NCI-H1694 treated with DMSO at 0.1 percent for 48 hours (cell line): ENCODE measurements around the gene BCAS1.

ENCODE experiments used
- DNase-seq: peaks from one replicate; lab custom pipeline; 2025; lab: John Stamatoyannopoulos, UW

Gene BCAS1

GRCh38 chr20:53904261-53904660 is 166.1 kb downstream of the BCAS1 start:
- no peak for DNase-seq

GRCh38 chr20:53903652-53903987 is 166.8 kb downstream of the BCAS1 start:
- DNase-seq: no peak

- no peak for DNase-seq
Observed at GRCh38 chr20:53902968-53903651, 167.3 kb downstream of the BCAS1 start.

- DNase-seq: no peak
Observed at GRCh38 chr20:53901497-53902096, 168.8 kb downstream of the BCAS1 start.

GRCh38 chr20:53901064-53901463 is 169.3 kb downstream of the BCAS1 start:
- DNase-seq: no peak

- DNase-seq: no peak
Observed at GRCh38 chr20:53900380-53900999, 169.9 kb downstream of the BCAS1 start.

- peak; percentile 84 for DNase-seq
Observed at GRCh38 chr20:53899351-53900167, 170.8 kb downstream of the BCAS1 start.

- no peak for DNase-seq
Observed at GRCh38 chr20:53898556-53898931, 171.8 kb downstream of the BCAS1 start.

GRCh38 chr20:53897884-53898555 is 172.4 kb downstream of the BCAS1 start:
- no peak for DNase-seq

- DNase-seq: no peak
Observed at GRCh38 chr20:53896647-53897046, 173.7 kb downstream of the BCAS1 start.

- no peak for DNase-seq
Observed at GRCh38 chr20:53896041-53896440, 174.4 kb downstream of the BCAS1 start.

GRCh38 chr20:53895385-53895755 is 175.0 kb downstream of the BCAS1 start:
- DNase-seq: no peak

- DNase-seq: no peak
Observed at GRCh38 chr20:53894707-53895384, 175.5 kb downstream of the BCAS1 start.
